HEK293 (cell line): ENCODE measurements around the gene COBL.

Source experiments
- CTCF ChIA-PET: fragments of 350-600 bp; formaldehyde crosslinking; extraction: SDS; loops from one replicate; lab custom pipeline; 2021; ENCODE audit warnings: antibody characterized with exemption; lab: Yijun Ruan, JAX
- POLR2A ChIA-PET: fragments of 300-600 bp; formaldehyde crosslinking; extraction: SDS; loops from one replicate; lab custom pipeline; 2020; ENCODE audit warnings: antibody characterized with exemption, inconsistent platforms; lab: Yijun Ruan, JAX
- H3K27ac ChIP-seq: fragments of 200-500 bp; sonication (Bioruptor generic); 2 replicates; pipeline ENCODE4 v1.5.1; 2014; ENCODE audit warnings: low read depth, low read length, control low read depth, inconsistent platforms; ENCODE audit errors: extremely low read depth
- H3K36me3 ChIP-seq, 2 experiments: fragments of 200-500 bp in 1 of 2; sonication (Bioruptor generic) in 1 of 2; 1 replicate in 1 of 2; 2 replicates in 1 of 2; pipeline ENCODE4 v1.5.1; 2014 to 2017; ENCODE audit warnings: inconsistent platforms in 2 of 2, low read length in 2 of 2; ENCODE audit not compliant: control insufficient read depth in 2 of 2, insufficient read depth in 1 of 2
- H3K4me1 ChIP-seq: fragments of 200-500 bp; sonication (Bioruptor generic); 2 replicates; pipeline ENCODE4 v1.5.1; 2014; ENCODE audit warnings: mild to moderate bottlenecking, low read length, inconsistent platforms; ENCODE audit not compliant: control insufficient read depth, insufficient read depth
- H3K4me3 ChIP-seq: 2 replicates; pipeline ENCODE4 v1.5.1; 2011; ENCODE audit warnings: low read depth, mild to moderate bottlenecking, control low read depth, low read length, moderate library complexity
- H3K9me3 ChIP-seq: fragments of 200-500 bp; sonication (Bioruptor generic); 2 replicates; pipeline ENCODE4 v1.5.1; 2014; ENCODE audit warnings: low read depth, low read length, inconsistent platforms; ENCODE audit not compliant: control insufficient read depth, insufficient read depth
- FEZF1 ChIP-seq: fragments of 450-650 bp; formaldehyde crosslinking; IDR thresholded peaks from 2 replicates; pipeline ENCODE4 v1.5.1; 2016; ENCODE audit warnings: missing biosample characterization, missing genetic modification characterization
- KLF10 ChIP-seq: fragments of 450-650 bp; IDR thresholded peaks from 2 replicates; pipeline ENCODE4 v1.5.1; 2018; ENCODE audit warnings: missing biosample characterization, mild to moderate bottlenecking, missing genetic modification characterization
- KLF7 ChIP-seq: fragments of 450-650 bp; formaldehyde crosslinking; IDR thresholded peaks from 2 replicates; pipeline ENCODE4 v1.5.1; 2016; ENCODE audit warnings: missing biosample characterization, missing genetic modification characterization, borderline replicate concordance
- RBAK ChIP-seq: fragments of 450-650 bp; formaldehyde crosslinking; IDR thresholded peaks from 2 replicates; pipeline ENCODE4 v1.5.1; 2016; ENCODE audit warnings: missing biosample characterization, missing genetic modification characterization
- REPIN1 ChIP-seq: fragments of 450-650 bp; formaldehyde crosslinking; IDR thresholded peaks from 2 replicates; pipeline ENCODE4 v1.5.1; 2017; ENCODE audit warnings: missing biosample characterization, missing genetic modification characterization, low read depth
- SETDB1 ChIP-seq: IDR thresholded peaks from one replicate; pipeline ENCODE4 v1.6.1; 2017; ENCODE audit warnings: mild to moderate bottlenecking, low read length, moderate library complexity, mixed read lengths; ENCODE audit not compliant: insufficient read length
- YY1 ChIP-seq: fragments of 450-650 bp; formaldehyde crosslinking; IDR thresholded peaks from 2 replicates; pipeline ENCODE4 v1.5.1; 2018; ENCODE audit warnings: missing biosample characterization, missing genetic modification characterization
- ZNF112 ChIP-seq: fragments of 450-650 bp; formaldehyde crosslinking; IDR thresholded peaks from 2 replicates; pipeline ENCODE4 v1.5.0; 2017; ENCODE audit warnings: missing biosample characterization, missing genetic modification characterization
- ZNF184 ChIP-seq: fragments of 450-650 bp; IDR thresholded peaks from 2 replicates; pipeline ENCODE4 v1.5.1; 2018; ENCODE audit warnings: missing biosample characterization, mild to moderate bottlenecking, missing genetic modification characterization
- ZNF202 ChIP-seq: fragments of 450-650 bp; formaldehyde crosslinking; IDR thresholded peaks from 2 replicates; pipeline ENCODE4 v1.5.1; 2016; ENCODE audit warnings: missing biosample characterization, missing genetic modification characterization, borderline replicate concordance
- ZNF214 ChIP-seq: fragments of 450-650 bp; formaldehyde crosslinking; IDR thresholded peaks from 2 replicates; pipeline ENCODE4 v1.5.1; 2017; ENCODE audit warnings: missing biosample characterization, mild to moderate bottlenecking, missing genetic modification characterization, borderline replicate concordance
- ZNF335 ChIP-seq: fragments of 450-650 bp; formaldehyde crosslinking; conservative IDR thresholded peaks from 2 replicates; pipeline ENCODE4 v1.5.1; 2016; ENCODE audit warnings: missing biosample characterization, missing genetic modification characterization
- ZNF341 ChIP-seq: fragments of 450-650 bp; formaldehyde crosslinking; IDR thresholded peaks from 2 replicates; pipeline ENCODE4; 2016; ENCODE audit warnings: low read depth, missing biosample characterization, missing genetic modification characterization
- ZNF530 ChIP-seq: fragments of 450-650 bp; formaldehyde crosslinking; IDR thresholded peaks from 2 replicates; pipeline ENCODE4 v1.5.1; 2016; ENCODE audit warnings: low read depth, missing biosample characterization, missing genetic modification characterization
- ZNF548 ChIP-seq: fragments of 450-650 bp; formaldehyde crosslinking; IDR thresholded peaks from 2 replicates; pipeline ENCODE4 v1.5.1; 2016; ENCODE audit warnings: missing biosample characterization, missing genetic modification characterization
- ZNF677 ChIP-seq: fragments of 450-650 bp; IDR thresholded peaks from 2 replicates; pipeline ENCODE4 v1.5.0; 2018; ENCODE audit warnings: missing biosample characterization, mild to moderate bottlenecking, missing genetic modification characterization, moderate library complexity
- ZNF701 ChIP-seq: fragments of 450-650 bp; formaldehyde crosslinking; IDR thresholded peaks from 2 replicates; pipeline ENCODE4 v1.5.1; 2016; ENCODE audit warnings: missing biosample characterization, missing genetic modification characterization
- ZNF777 ChIP-seq: fragments of 450-650 bp; formaldehyde crosslinking; IDR thresholded peaks from 2 replicates; pipeline ENCODE4 v1.5.1; 2017; ENCODE audit warnings: missing biosample characterization, missing genetic modification characterization, borderline replicate concordance
- ZNF837 ChIP-seq: fragments of 450-650 bp; formaldehyde crosslinking; IDR thresholded peaks from 2 replicates; pipeline ENCODE4 v1.5.1; 2016; ENCODE audit warnings: missing biosample characterization, missing genetic modification characterization
- ZNF843 ChIP-seq: fragments of 450-650 bp; formaldehyde crosslinking; IDR thresholded peaks from 2 replicates; pipeline ENCODE4 v1.5.1; 2016; ENCODE audit warnings: missing biosample characterization, missing genetic modification characterization
- TF ChIP-seq, protein P1 (sequence below): fragments of 450-650 bp; formaldehyde crosslinking; optimal IDR thresholded peaks from 2 replicates; pipeline ENCODE3; 2016; ENCODE audit warnings: missing biosample characterization, mild to moderate bottlenecking, missing genetic modification characterization
- TF ChIP-seq, protein P2 (sequence below): fragments of 450-650 bp; formaldehyde crosslinking; conservative IDR thresholded peaks from 2 replicates; pipeline ENCODE4 v1.5.1; 2016; ENCODE audit warnings: low read depth, missing biosample characterization, missing genetic modification characterization

COBL gene

GRCh38 chr7:51070151-51070550 lies 246.5 kb downstream of the COBL start:
- POLR2A ChIA-PET = no interaction called here
- Histone ChIP-seq H3K9me3 (no peaks in the 10 kb centered on the region), H3K27ac (no peak overlapping the region), H3K4me3 (no peak overlapping the region), H3K36me3 (no peaks in the 10 kb centered on the region), H3K4me1 (no peaks in the 10 kb centered on the region)
- no peak for TF ChIP-seq ZNF214 (tag by site-specific recombination)
- no peak for TF ChIP-seq KLF10 (tag by site-specific recombination)
- TF ChIP-seq ZNF677 = no peak
- TF ChIP-seq ZNF184 (tag by site-specific recombination) = no peak
- TF ChIP-seq, protein P1, sequence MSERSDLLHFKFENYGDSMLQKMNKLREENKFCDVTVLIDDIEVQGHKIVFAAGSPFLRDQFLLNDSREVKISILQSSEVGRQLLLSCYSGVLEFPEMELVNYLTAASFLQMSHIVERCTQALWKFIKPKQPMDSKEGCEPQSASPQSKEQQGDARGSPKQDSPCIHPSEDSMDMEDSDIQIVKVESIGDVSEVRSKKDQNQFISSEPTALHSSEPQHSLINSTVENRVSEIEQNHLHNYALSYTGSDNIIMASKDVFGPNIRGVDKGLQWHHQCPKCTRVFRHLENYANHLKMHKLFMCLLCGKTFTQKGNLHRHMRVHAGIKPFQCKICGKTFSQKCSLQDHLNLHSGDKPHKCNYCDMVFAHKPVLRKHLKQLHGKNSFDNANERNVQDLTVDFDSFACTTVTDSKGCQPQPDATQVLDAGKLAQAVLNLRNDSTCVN = no peak
- no peak for TF ChIP-seq RBAK (tag by site-specific recombination)
- TF ChIP-seq ZNF530 (tag by site-specific recombination) = no peak
- CTCF ChIA-PET = interaction anchor here (0.6 to 1.4 kb wide), 3 partner anchors 21 to 603 kb away, joined by 4 to 5 read pairs (median 4); no protein-coding TSS in a partner anchor

DNA sequence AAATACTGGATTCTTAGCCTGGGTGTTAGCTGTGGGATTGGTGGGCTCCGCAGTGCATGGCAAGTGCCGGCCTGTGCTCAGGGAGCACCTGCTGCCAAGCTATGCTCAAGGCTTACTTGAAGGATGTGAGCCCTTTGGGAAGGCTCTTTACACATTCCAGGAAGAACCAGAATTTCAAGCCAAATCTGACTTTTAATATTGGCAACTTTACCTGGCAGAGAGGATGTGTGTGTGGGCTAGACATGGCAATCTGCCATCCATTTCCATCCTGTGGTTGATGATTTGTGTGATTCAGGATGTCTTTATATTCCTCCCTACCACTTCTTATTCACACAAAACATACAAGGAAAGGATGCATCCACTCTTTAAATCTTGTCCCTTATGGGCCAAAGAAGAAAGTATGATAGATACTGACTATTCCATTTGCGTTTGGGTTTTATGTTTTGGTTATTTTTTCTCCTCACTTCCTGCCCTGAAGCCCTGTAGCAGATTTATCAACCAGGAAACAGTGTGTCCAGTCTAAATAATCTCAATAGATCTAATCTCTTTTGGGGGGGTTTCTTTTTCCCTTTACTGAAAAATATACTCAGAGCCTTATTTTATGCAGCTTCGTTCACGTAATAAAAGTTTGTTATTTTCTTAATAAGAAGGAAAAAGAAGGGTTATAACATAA lies 247.1 kb downstream of the COBL start:
- Histone ChIP-seq H3K36me3 (no peaks in the 10 kb centered on the region), H3K4me1 (no peaks in the 10 kb centered on the region), H3K27ac (no peak overlapping the region), H3K9me3 (no peaks in the 10 kb centered on the region), H3K4me3 (no peak overlapping the region)
- TF ChIP-seq KLF7 (no peak), ZNF843 (tag by site-specific recombination) (no peak), ZNF112 (tag by site-specific recombination) (no peak), SETDB1 (no peak), ZNF341 (tag by site-specific recombination) (no peak), REPIN1 (tag by site-specific recombination) (no peak), ZNF677 (no peak), ZNF548 (tag by site-specific recombination) (no peak), ZNF777 (no peak), YY1 (no peak), ZNF837 (no peak)
- TF ChIP-seq, protein P2, sequence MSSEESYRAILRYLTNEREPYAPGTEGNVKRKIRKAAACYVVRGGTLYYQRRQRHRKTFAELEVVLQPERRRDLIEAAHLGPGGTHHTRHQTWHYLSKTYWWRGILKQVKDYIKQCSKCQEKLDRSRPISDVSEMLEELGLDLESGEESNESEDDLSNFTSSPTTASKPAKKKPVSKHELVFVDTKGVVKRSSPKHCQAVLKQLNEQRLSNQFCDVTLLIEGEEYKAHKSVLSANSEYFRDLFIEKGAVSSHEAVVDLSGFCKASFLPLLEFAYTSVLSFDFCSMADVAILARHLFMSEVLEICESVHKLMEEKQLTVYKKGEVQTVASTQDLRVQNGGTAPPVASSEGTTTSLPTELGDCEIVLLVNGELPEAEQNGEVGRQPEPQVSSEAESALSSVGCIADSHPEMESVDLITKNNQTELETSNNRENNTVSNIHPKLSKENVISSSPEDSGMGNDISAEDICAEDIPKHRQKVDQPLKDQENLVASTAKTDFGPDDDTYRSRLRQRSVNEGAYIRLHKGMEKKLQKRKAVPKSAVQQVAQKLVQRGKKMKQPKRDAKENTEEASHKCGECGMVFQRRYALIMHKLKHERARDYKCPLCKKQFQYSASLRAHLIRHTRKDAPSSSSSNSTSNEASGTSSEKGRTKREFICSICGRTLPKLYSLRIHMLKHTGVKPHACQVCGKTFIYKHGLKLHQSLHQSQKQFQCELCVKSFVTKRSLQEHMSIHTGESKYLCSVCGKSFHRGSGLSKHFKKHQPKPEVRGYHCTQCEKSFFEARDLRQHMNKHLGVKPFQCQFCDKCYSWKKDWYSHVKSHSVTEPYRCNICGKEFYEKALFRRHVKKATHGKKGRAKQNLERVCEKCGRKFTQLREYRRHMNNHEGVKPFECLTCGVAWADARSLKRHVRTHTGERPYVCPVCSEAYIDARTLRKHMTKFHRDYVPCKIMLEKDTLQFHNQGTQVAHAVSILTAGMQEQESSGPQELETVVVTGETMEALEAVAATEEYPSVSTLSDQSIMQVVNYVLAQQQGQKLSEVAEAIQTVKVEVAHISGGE (tag by site-specific recombination) = no peak
- CTCF ChIA-PET = interaction anchor here (0.6 to 2.9 kb wide), 4 partner anchors 17 to 1452 kb away, joined by 3 to 18 read pairs (median 4); no protein-coding TSS in a partner anchor
- POLR2A ChIA-PET = no interaction called here

DNA sequence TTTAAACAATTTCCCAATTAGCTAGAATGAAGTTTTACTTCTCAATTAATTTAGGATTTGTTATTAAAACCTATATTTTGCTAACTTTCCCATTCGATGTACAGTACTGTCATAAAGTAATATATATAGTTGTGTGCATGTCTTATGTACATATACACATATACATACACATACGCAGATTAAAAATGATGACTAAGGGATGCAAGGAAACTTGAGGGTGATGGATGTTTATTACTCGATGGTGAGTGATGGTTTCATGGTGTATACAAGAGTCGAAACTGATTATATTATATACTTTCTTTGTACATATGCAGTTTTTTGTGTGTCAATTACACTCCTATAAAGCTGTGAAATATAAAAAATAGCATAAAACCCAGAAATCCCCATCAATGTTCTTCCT lies 248.2 kb downstream of the COBL start:
- POLR2A ChIA-PET = no interaction called here
- H3K4me1 ChIP-seq = no peaks in the 10 kb centered on the region
- TF ChIP-seq FEZF1 (no peak), ZNF202 (tag by site-specific recombination) (no peak), ZNF701 (no peak), ZNF335 (tag by site-specific recombination) (no peak)
- TF ChIP-seq, all 188 proteins: peak for 0
- Histone ChIP-seq H3K36me3 (no peaks in the 10 kb centered on the region), H3K4me3 (no peak overlapping the region), H3K9me3 (no peaks in the 10 kb centered on the region), H3K27ac (no peak overlapping the region)
- CTCF ChIA-PET = interaction anchor here (0.7 to 2.9 kb wide), 15 partner anchors 8 to 976 kb away, joined by 3 to 18 read pairs (median 3); no protein-coding TSS in a partner anchor
